ENCODE data around the gene DCAF4L1.

GRCh38 chr4:41932988-41933387, 48.6 kb upstream of the DCAF4L1 start:
- no peak for TF ChIP-seq CTCF (IDR thresholded peaks at IDR 0.05; ENCODE audit: insufficient read depth, low read length)
- no peak for TF ChIP-seq REST (IDR thresholded peaks at IDR 0.05; ENCODE audit: insufficient replicate concordance, low read depth)
- no peak for TF ChIP-seq POLR2AphosphoS5 (IDR thresholded peaks at IDR 0.05; ENCODE audit: low read depth)
- TF ChIP-seq GABPA (IDR thresholded peaks at IDR 0.05; ENCODE audit: low read depth): no peak
